GM19324 (cell line): ENCODE data around the gene HECTD3.
A peak's percentile ranks its signal among the peaks of the same experiment; 100 is the strongest.

ENCODE experiments used
- ATAC-seq: cut with Tn5 transposase; IDR thresholded peaks from one replicate; pipeline ENCODE4 v1.9.1; 2021; ENCODE audit warnings: mild to moderate bottlenecking, moderate library complexity; ENCODE audit not compliant: unreplicated experiment, low FRiP score

The HECTD3 gene

GRCh38 chr1:45010855-45011811, at the start of gene HECTD3:
Gene HECTD3 (minus strand): TSS chr1:45011324. CDS start chr1:45011257, 67 bp downstream.
- peak; percentile 70 for ATAC-seq

GRCh38 chr1:45059829-45060228, 48.7 kb upstream of the HECTD3 start:
- no peak for ATAC-seq

GRCh38 chr1:45057542-45057941, 46.4 kb upstream of the HECTD3 start:
- no peak for ATAC-seq

- no peak for ATAC-seq
Measured at GRCh38 chr1:45051005-45051772, 40.1 kb upstream of the HECTD3 start.

- no peak for ATAC-seq
Measured at GRCh38 chr1:45047032-45047431, 35.9 kb upstream of the HECTD3 start.

- ATAC-seq, result no peak
Measured at GRCh38 chr1:45044916-45045315, 33.8 kb upstream of the HECTD3 start.

- ATAC-seq, result no peak
Measured at GRCh38 chr1:45043094-45043493, 32.0 kb upstream of the HECTD3 start.

GRCh38 chr1:45040297-45040696, 29.2 kb upstream of the HECTD3 start:
- no peak for ATAC-seq

- ATAC-seq, result no peak
Measured at GRCh38 chr1:45038661-45039364, 27.7 kb upstream of the HECTD3 start.

GRCh38 chr1:45038240-45038639, 27.1 kb upstream of the HECTD3 start:
- ATAC-seq, result no peak

GRCh38 chr1:45037456-45037855, 26.3 kb upstream of the HECTD3 start:
- ATAC-seq, result no peak

GRCh38 chr1:45035631-45036301, 24.6 kb upstream of the HECTD3 start:
- ATAC-seq, result no peak

GRCh38 chr1:45033356-45033755, 22.2 kb upstream of the HECTD3 start:
- ATAC-seq, result no peak

GRCh38 chr1:45032837-45033236, 21.7 kb upstream of the HECTD3 start:
- no peak for ATAC-seq

- ATAC-seq, result no peak
Measured at GRCh38 chr1:45026446-45026845, 15.3 kb upstream of the HECTD3 start.

- no peak for ATAC-seq
Measured at GRCh38 chr1:45023663-45024062, 12.5 kb upstream of the HECTD3 start.

- ATAC-seq, result peak; percentile 48
Measured at GRCh38 chr1:45018599-45019230, 7.6 kb upstream of the HECTD3 start.

GRCh38 chr1:45016767-45017166, 5.6 kb upstream of the HECTD3 start:
- no peak for ATAC-seq

GRCh38 chr1:45016090-45016697, 5.1 kb upstream of the HECTD3 start:
- ATAC-seq, result no peak
